ENCODE measurements around the gene XPO5.

Gene XPO5

GRCh38 chr6:43523284-43523683 is 52.6 kb downstream of the XPO5 start:
- no peak for ATAC-seq (replicated peaks; ENCODE audit: extremely low read depth, poor library complexity, severe bottlenecking)
- H3K27me3 Mint-ChIP-seq = no peaks in the 10 kb centered on the region
- peaks cover 43% of the 10 kb centered on the region for H3K36me3 Mint-ChIP-seq (ENCODE audit: insufficient read depth)

DNA sequence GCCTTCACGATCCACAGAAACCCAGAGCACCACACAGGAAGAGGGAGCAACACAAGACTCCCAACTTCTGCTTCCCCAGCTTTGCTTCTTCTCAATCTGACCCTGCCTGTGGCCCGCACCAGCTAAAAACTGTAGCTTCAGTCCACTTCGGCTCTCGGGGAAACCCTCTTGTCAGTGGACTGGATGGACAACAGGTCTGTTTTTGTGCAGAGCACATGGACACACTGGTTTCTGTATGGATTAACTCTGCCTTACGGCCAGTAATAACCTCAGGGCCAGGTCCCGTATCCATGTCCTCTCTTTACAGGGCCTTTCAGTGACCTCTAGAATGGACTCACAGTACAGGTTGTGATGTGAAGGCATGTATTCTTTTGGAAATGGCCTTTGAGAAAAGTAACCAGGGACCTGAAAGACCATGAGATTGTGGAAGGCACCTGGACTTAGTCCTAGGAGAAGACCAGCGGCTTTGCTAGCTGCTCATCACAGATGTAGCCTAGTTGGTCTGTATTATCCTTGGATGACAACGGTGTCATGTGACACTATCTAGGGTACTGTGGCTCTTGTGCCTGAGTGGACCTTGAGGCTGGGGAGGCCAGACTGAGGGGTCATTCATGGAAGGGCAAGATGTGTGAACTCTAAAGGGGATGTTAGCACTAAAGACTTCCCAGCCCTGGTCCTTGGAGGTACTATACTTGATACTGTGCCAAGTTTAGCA is 53.1 kb downstream of the XPO5 start:
- H3K36me3 Mint-ChIP-seq (ENCODE audit: insufficient read depth) = peaks cover 41% of the 10 kb centered on the region
- no peaks in the 10 kb centered on the region for H3K4me1 Mint-ChIP-seq
- DNase-seq (ENCODE audit: low spot score in 2 of 2) (no peak), ATAC-seq (replicated peaks; ENCODE audit: extremely low read depth, poor library complexity, severe bottlenecking) (no peak)
- no peaks in the 10 kb centered on the region for H3K9me3 Mint-ChIP-seq
- H3K27ac Mint-ChIP-seq (ENCODE audit: low read depth) = no peak overlapping the region
- no peak overlapping the region for H3K4me3 Mint-ChIP-seq
- no peaks in the 10 kb centered on the region for H3K27me3 Mint-ChIP-seq

More at GRCh38 chr6:43523284-43523683, 52.6 kb downstream of the XPO5 start:
- Mint-ChIP-seq H3K27ac (ENCODE audit: low read depth) (no peak overlapping the region), H3K9me3 (no peaks in the 10 kb centered on the region), H3K4me3 (no peak overlapping the region), H3K4me1 (no peaks in the 10 kb centered on the region)
- DNase-seq (ENCODE audit: low spot score in 2 of 2) = no peak

DNA sequence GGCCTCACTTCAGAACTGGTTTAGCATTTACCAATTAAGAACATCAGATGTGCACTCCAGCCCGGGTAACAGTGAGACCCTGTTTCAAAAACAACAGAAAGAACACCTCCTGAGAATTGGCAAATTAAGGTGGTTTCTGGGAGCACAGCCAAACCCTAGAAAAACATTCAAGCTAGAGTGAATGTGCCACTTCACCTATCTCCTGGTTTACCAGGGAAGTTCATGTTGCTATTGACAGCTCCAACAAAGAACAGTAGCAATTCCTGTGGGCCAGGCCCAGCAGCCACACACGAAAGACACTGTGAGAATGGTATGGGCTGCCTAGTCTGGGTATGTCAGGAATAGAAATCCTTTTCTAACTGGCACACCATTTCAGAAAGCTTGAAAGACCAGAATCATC is 54.0 kb downstream of the XPO5 start:
- H3K27ac Mint-ChIP-seq (ENCODE audit: low read depth) = no peak overlapping the region
- no peaks in the 10 kb centered on the region for H3K4me1 Mint-ChIP-seq
- H3K9me3 Mint-ChIP-seq = no peaks in the 10 kb centered on the region
- DNase-seq (ENCODE audit: low spot score in 2 of 2) (no peak), ATAC-seq (replicated peaks; ENCODE audit: extremely low read depth, poor library complexity, severe bottlenecking) (no peak)
- peaks cover 33% of the 10 kb centered on the region for H3K36me3 Mint-ChIP-seq (ENCODE audit: insufficient read depth)
- no peak overlapping the region for H3K4me3 Mint-ChIP-seq
- H3K27me3 Mint-ChIP-seq = no peaks in the 10 kb centered on the region

DNA sequence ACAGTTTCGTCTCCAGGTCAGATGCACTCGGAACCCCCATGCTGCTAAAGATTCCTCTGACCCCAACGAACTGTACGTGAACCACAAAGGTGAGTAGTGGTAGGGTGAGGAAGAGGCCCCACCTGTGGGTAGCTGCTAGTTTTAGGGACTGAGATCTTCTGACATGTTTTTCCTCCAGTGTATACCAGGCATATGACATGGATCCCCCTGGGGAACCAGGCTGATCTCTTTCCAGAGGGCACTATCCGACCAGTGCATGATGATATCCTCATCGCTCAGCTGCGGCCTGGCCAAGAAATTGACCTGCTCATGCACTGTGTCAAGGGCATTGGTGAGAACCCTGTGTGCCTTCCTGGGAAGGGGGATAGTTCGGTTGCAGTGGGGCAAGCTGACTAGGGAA is 55.7 kb downstream of the XPO5 start:
- Mint-ChIP-seq H3K36me3 (ENCODE audit: insufficient read depth) (peaks cover 29% of the 10 kb centered on the region), H3K27ac (ENCODE audit: low read depth) (no peak overlapping the region), H3K4me1 (peaks cover 14% of the 10 kb centered on the region), H3K4me3 (no peak overlapping the region), H3K9me3 (no peaks in the 10 kb centered on the region), H3K27me3 (no peaks in the 10 kb centered on the region)
- ATAC-seq (replicated peaks; ENCODE audit: extremely low read depth, poor library complexity, severe bottlenecking) = no peak
- DNase-seq (ENCODE audit: low spot score in 2 of 2) = no peak

DNA sequence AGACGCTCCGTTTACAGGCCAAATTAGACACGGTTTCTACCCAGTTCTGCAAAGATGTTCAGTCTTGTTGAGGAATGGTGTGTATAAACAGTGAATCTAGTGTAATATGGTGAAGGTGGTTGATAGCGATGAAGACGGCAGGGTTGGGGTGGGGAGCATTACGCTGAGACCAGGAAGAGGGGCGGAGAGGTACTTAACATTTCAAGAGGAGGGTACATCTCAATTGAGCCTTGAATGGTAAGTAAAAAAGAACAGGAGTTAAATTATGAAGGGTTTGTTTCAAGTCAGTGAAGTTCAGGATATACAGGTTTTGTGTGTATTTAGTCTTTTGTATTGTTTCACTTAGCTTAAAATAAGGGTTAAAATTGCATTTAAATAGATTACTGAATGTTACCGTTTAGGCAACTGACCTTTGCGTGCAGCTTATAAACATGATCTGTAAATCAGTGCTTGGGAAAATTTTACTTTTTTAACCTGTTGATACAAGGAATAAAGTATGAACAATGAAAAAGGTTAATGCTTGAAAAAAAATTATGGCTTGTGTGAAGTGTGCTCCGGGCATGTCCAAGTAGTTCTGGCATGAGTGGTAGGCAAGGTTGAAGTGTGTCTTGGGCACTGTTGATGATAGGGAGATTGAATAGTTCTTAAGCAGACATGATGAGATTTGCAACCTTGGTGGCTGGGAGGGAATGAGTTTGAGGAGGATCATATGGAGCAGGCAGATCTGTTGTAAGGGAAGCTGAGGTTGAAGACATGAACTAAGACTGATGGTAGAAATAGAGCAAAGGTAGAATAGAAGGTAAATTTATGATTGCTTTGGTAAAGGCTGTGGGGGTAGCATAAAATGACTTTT is 58.1 kb downstream of the XPO5 start:
- Mint-ChIP-seq H3K4me3 (no peak overlapping the region), H3K27me3 (no peaks in the 10 kb centered on the region), H3K4me1 (peaks cover 28% of the 10 kb centered on the region), H3K27ac (ENCODE audit: low read depth) (no peak overlapping the region), H3K36me3 (ENCODE audit: insufficient read depth) (peaks cover 24% of the 10 kb centered on the region), H3K9me3 (no peaks in the 10 kb centered on the region)
- peak; percentile 2 for ATAC-seq (replicated peaks; ENCODE audit: extremely low read depth, poor library complexity, severe bottlenecking)
- no peak for DNase-seq (ENCODE audit: low spot score in 2 of 2)

- H3K36me3 Mint-ChIP-seq (ENCODE audit: insufficient read depth) = peaks cover 26% of the 10 kb centered on the region
- H3K4me3 Mint-ChIP-seq = no peak within 1 kb of the TSS
- DNase-seq (ENCODE audit: low spot score in 2 of 2) = peak; percentile 95
- no peak within 1 kb of the TSS for H3K27ac Mint-ChIP-seq (ENCODE audit: low read depth)
- H3K27me3 Mint-ChIP-seq = no peaks in the 10 kb centered on the region
- ATAC-seq (replicated peaks; ENCODE audit: extremely low read depth, poor library complexity, severe bottlenecking) = peak; percentile 95
- peaks cover 28% of the 10 kb centered on the region for H3K4me1 Mint-ChIP-seq
- no peaks in the 10 kb centered on the region for H3K9me3 Mint-ChIP-seq
These were observed 58.9 kb downstream of the XPO5 start, which contains the start of the genes POLR1C and YIPF3 for GRCh38 chr6:43516697-43517504. POLR1C (plus strand) TSS chr6:43517089; CDS start chr6:43517110, 21 bp downstream. YIPF3 (minus strand) TSS chr6:43516926; CDS start chr6:43516807, 119 bp downstream.

GRCh38 chr6:43516367-43516696 is 59.5 kb downstream of the XPO5 start:
- H3K4me1 Mint-ChIP-seq = peaks cover 32% of the 10 kb centered on the region
- peaks cover 27% of the 10 kb centered on the region for H3K36me3 Mint-ChIP-seq (ENCODE audit: insufficient read depth)
- H3K27ac Mint-ChIP-seq (ENCODE audit: low read depth) = no peak overlapping the region
- H3K9me3 Mint-ChIP-seq = no peaks in the 10 kb centered on the region
- no peak overlapping the region for H3K4me3 Mint-ChIP-seq
- DNase-seq (ENCODE audit: low spot score in 2 of 2) (no peak), ATAC-seq (replicated peaks; ENCODE audit: extremely low read depth, poor library complexity, severe bottlenecking) (peak; percentile 2)
- H3K27me3 Mint-ChIP-seq = no peaks in the 10 kb centered on the region

DNA sequence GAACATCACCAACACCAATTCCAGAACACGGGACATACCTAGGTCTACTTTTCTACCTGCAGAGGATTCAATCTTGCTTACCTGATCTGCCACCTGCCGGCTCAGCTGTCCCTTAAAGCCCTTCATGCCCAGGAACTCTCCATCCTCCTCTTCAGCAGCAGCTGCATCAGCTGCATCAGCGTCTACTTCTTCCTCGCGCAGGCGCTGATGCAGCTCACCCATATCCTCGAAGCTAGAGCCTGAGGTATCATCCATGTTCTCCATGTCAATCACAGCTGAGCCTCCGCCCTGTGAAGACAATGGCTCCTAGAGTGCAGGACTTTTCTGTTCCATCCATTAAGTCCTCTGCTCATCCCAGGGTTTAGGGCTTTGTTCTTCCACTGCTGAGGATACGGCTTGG is 60.0 kb downstream of the XPO5 start:
- H3K4me3 Mint-ChIP-seq = no peak overlapping the region
- no peak overlapping the region for H3K27ac Mint-ChIP-seq (ENCODE audit: low read depth)
- no peaks in the 10 kb centered on the region for H3K9me3 Mint-ChIP-seq
- peaks cover 24% of the 10 kb centered on the region for H3K36me3 Mint-ChIP-seq (ENCODE audit: insufficient read depth)
- no peak for DNase-seq (ENCODE audit: low spot score in 2 of 2)
- no peaks in the 10 kb centered on the region for H3K27me3 Mint-ChIP-seq
- no peak for ATAC-seq (replicated peaks; ENCODE audit: extremely low read depth, poor library complexity, severe bottlenecking)
- H3K4me1 Mint-ChIP-seq = peaks cover 35% of the 10 kb centered on the region

GRCh38 chr6:43511824-43512415 is 63.9 kb downstream of the XPO5 start:
- H3K9me3 Mint-ChIP-seq = no peaks in the 10 kb centered on the region
- H3K4me1 Mint-ChIP-seq = peaks cover 51% of the 10 kb centered on the region
- ATAC-seq (replicated peaks; ENCODE audit: extremely low read depth, poor library complexity, severe bottlenecking) (no peak), DNase-seq (ENCODE audit: low spot score in 2 of 2) (no peak)
- peaks cover 22% of the 10 kb centered on the region for H3K27me3 Mint-ChIP-seq
- H3K27ac Mint-ChIP-seq (ENCODE audit: low read depth) = no peak overlapping the region
- H3K4me3 Mint-ChIP-seq = peak overlapping the region; percentile 0
- peaks cover 19% of the 10 kb centered on the region for H3K36me3 Mint-ChIP-seq (ENCODE audit: insufficient read depth)

- Mint-ChIP-seq H3K36me3 (ENCODE audit: insufficient read depth) (peaks cover 21% of the 10 kb centered on the region), H3K9me3 (no peaks in the 10 kb centered on the region), H3K4me3 (peak overlapping the region; percentile 73), H3K4me1 (peaks cover 53% of the 10 kb centered on the region), H3K27me3 (peaks cover 22% of the 10 kb centered on the region), H3K27ac (ENCODE audit: low read depth) (no peak overlapping the region)
- ATAC-seq (replicated peaks; ENCODE audit: extremely low read depth, poor library complexity, severe bottlenecking) (no peak), DNase-seq (ENCODE audit: low spot score in 2 of 2) (no peak)
These were observed 65.0 kb downstream of the XPO5 start for GRCh38 chr6:43510827-43511163.

- DNase-seq (ENCODE audit: low spot score in 2 of 2) (peak; percentile 62 to 66), ATAC-seq (replicated peaks; ENCODE audit: extremely low read depth, poor library complexity, severe bottlenecking) (peak; percentile 62)
- Mint-ChIP-seq H3K36me3 (ENCODE audit: insufficient read depth) (peaks cover 19% of the 10 kb centered on the region), H3K27ac (ENCODE audit: low read depth) (no peak within 1 kb of the TSS), H3K9me3 (no peaks in the 10 kb centered on the region), H3K27me3 (peaks cover 22% of the 10 kb centered on the region), H3K4me3 (peak within 1 kb of the TSS; percentile 82), H3K4me1 (peaks cover 47% of the 10 kb centered on the region)
These were observed 65.6 kb downstream of the XPO5 start, which contains the start of gene LRRC73 for GRCh38 chr6:43509984-43510826. LRRC73 (minus strand) TSS chr6:43510346; CDS start chr6:43509785, 561 bp downstream.
